Lower leg skin (tissue), 4 donors: ENCODE data around the gene INSYN1. TPM values are rescaled to one million over a fixed set of nuclear protein-coding genes. Genes with fewer than 3 reads are reported as not detected.
"Not testable (repeated sequence)": the region's sequence is repeated elsewhere in the genome, so short reads cannot be mapped to it uniquely, and the experiment has no call there.

Experiments used
- DNase-seq, 2 donors: peaks; one replicate each; pipeline ENCODE4 v3.0.0-alpha.2; 2019; ENCODE audit warnings: low spot score in 2 of 2
- H3K4me3 ChIP-seq: fragments of 200-600 bp; sonication (generic); 2 replicates; pipeline ENCODE4 v1.5.1; 2017; ENCODE audit warnings: mild to moderate bottlenecking, low read depth; ENCODE audit not compliant: poor library complexity, severe bottlenecking
- POLR2A ChIP-seq, 2 donors: fragments of 450-650 bp; IDR thresholded peaks; one replicate each; pipeline ENCODE4 v1.6.1; 2016 to 2017; ENCODE audit warnings: antibody characterized with exemption in 2 of 2, mild to moderate bottlenecking in 1 of 2, moderate library complexity in 1 of 2
- WGBS, 2 donors: methylation state at CpG; one replicate each; pipeline ENCODE4 v1.1.5; 2018; 5-methylcytosine and 5-hydroxymethylcytosine counted together
- intact Hi-C: fragments of 100-400 bp; cut with DNase I; formaldehyde crosslinking; loops from one replicate; pipeline ENCODE4 v1.15.0; 2023; ENCODE audit warnings: low total_unique reads
- total RNA-seq, 4 donors: library from RNA; depleted of rRNA; stranded (reverse); fragments of >200 nt; gene quantifications; one replicate each; pipeline ENCODE4 v1.1.0, GENCODE V29; 2016
- TF ChIP-seq, protein P1 (sequence below), 3 donors: fragments of 450-650 bp; IDR thresholded peaks; one replicate each; pipeline ENCODE4 v1.5.1; 2016; ENCODE audit warnings: antibody characterized with exemption in 3 of 3, mild to moderate bottlenecking in 3 of 3, moderate library complexity in 2 of 3

The INSYN1 gene
- total RNA-seq, 4 donors from 2014 or later: 30.9 to 50.7 (median 34.8) TPM

DNA sequence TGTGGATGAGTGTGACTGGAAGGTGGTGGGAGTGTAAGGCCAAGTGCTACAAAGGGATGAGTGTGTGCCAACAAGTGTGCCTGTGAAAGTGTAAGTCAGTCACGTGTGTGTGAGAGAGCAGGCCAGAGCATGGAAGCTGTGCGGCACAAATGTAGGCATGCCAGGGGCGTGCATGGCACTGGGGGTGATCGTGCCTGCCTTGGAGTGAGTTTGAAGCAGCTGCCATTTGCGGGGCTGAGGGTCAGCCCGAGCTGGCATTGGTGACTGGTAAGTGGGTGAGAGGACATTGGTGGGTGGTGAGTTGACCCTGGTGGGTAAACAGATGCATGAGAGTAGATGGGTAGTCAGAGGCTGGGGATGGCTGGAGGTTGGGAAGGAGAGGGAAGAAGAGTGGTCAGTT, 44.5 kb downstream of the INSYN1 start:
- no peak for DNase-seq
- 91 to 95% methylated on average over 6 of the region's 6 CpGs for WGBS, 2 donors
- intact Hi-C loops: no loop called here
- H3K4me3 ChIP-seq: no peak overlapping the region
- no peak for TF ChIP-seq POLR2A (IDR thresholded peaks at IDR 0.05)
- TF ChIP-seq, protein P1, sequence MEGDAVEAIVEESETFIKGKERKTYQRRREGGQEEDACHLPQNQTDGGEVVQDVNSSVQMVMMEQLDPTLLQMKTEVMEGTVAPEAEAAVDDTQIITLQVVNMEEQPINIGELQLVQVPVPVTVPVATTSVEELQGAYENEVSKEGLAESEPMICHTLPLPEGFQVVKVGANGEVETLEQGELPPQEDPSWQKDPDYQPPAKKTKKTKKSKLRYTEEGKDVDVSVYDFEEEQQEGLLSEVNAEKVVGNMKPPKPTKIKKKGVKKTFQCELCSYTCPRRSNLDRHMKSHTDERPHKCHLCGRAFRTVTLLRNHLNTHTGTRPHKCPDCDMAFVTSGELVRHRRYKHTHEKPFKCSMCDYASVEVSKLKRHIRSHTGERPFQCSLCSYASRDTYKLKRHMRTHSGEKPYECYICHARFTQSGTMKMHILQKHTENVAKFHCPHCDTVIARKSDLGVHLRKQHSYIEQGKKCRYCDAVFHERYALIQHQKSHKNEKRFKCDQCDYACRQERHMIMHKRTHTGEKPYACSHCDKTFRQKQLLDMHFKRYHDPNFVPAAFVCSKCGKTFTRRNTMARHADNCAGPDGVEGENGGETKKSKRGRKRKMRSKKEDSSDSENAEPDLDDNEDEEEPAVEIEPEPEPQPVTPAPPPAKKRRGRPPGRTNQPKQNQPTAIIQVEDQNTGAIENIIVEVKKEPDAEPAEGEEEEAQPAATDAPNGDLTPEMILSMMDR (IDR thresholded peaks at IDR 0.05): no peak

- TF ChIP-seq, protein P1 (IDR thresholded peaks at IDR 0.05): peak in 1 of 3 donors; percentile 11
- no peak for TF ChIP-seq POLR2A (IDR thresholded peaks at IDR 0.05)
- intact Hi-C loops: no loop called here
- peak in 1 of 2 donors; percentile 46 for DNase-seq
- WGBS, 2 donors: 41 to 74% methylated on average over 9 to 13 of the region's 13 CpGs
- no peak overlapping the region for H3K4me3 ChIP-seq
Observed at GRCh38 chr15:73704869-73705645, 48.1 kb downstream of the INSYN1 start.

DNA sequence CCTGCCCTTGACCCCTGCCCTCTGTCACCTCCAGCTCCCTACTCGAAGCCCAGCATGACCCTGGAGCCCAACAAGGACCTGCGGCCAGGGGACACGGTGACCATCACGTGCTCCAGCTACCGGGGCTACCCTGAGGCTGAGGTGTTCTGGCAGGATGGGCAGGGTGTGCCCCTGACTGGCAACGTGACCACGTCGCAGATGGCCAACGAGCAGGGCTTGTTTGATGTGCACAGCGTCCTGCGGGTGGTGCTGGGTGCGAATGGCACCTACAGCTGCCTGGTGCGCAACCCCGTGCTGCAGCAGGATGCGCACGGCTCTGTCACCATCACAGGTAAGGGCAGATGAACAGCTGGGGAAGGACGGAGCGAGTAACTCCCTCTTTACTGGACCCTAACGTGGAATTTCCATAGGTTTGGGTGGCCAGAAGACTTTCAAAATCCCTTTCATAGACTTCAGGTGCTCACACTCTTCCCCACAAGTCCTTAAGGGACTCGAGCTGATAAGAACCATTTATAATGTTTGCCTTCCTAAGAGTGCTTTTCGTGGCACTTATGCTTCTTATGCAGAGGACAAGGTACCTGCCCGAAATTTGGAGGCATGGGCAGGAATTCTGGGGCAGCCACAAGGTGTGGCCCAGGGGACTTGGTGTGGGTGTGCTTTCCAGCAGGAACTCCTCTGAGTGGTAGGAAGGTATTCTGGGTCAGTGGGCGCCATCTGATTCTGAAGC, 48.8 kb downstream of the INSYN1 start:
- DNase-seq, H3K4me3 ChIP-seq, intact Hi-C loops: not testable (repeated sequence)
- 71 to 82% methylated on average over 19 to 20 of the region's 23 CpGs for WGBS, 2 donors

DNA sequence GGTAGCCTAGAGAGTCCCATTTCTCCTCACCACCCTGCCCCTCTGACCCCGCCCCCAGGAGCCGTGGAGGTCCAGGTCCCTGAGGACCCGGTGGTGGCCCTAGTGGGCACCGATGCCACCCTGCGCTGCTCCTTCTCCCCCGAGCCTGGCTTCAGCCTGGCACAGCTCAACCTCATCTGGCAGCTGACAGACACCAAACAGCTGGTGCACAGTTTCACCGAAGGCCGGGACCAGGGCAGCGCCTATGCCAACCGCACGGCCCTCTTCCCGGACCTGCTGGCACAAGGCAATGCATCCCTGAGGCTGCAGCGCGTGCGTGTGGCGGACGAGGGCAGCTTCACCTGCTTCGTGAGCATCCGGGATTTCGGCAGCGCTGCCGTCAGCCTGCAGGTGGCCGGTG, 49.5 kb downstream of the INSYN1 start:
- H3K4me3 ChIP-seq, intact Hi-C loops, DNase-seq: not testable (repeated sequence)
- WGBS, 2 donors: 75 to 82% methylated on average over 23 of the region's 23 CpGs

GRCh38 chr15:73702311-73703239, 50.6 kb downstream of the INSYN1 start:
- WGBS, 2 donors: 80 to 82% methylated on average over 21 to 29 of the region's 33 CpGs
- intact Hi-C loops, H3K4me3 ChIP-seq, DNase-seq: not testable (repeated sequence)

DNA sequence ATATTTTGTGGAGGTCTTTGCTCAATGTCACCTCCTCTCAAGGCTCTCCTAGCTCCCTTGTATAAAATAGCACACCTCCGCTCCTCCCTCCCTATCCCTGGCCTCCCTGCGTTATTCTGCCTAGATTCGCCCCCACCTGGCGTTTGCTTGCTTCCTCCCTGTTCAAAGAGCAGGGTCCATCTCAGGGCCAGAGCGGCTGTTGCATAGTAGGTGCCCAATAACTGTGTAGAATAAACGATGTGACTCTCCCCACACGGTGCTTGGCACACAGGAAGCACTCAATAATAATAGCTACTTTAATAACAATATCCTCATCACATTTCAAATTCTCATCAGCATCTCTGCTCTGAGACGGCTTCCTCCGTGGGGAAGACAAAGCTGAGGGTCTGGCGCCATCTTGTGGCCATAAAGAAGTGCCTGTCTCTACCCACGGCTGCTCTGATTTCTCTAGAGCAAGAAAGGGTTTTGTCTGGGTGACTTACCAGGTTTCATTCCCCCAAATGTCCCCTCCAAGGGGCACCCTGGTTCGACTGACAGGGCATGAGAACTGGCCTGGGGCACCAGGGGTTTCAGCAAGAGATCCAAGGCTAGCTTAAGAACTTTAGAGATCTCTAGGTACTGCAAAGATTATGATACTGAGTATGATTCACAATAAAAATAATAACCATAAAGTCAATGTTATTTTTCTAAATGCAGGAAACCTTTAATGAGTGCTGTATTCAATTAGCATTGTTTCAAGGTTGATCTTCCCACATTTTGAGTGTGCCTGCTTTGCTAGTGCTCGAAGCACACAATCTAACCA, 52.9 kb downstream of the INSYN1 start:
- WGBS, 2 donors: 32 to 37% methylated on average over 13 of the region's 13 CpGs
- H3K4me3 ChIP-seq: no peak overlapping the region
- intact Hi-C loops: loop anchor here (2.0 kb wide), 1 partner anchor 67 kb away; the partner anchor contains the start of gene NPTN
- no peak for TF ChIP-seq POLR2A (IDR thresholded peaks at IDR 0.05)
- TF ChIP-seq, protein P1 (IDR thresholded peaks at IDR 0.05): peak in 1 of 3 donors; percentile 69
- peak; percentile 76 to 94 for DNase-seq
